PC-3 (cell line): ENCODE results near the gene ZNF544. TPM values are rescaled to one million over a fixed set of nuclear protein-coding genes. Genes with fewer than 3 reads are reported as not detected.

Experiments
- ATAC-seq: fragments of 200-7000 bp; cut with Tn5 transposase; 2 replicates; pipeline ENCODE4 v1.9.1; 2020; ENCODE audit warnings: mild to moderate bottlenecking, moderate library complexity
- BruUV-seq: library from RNA; stranded (reverse); fragments of 400-500 nt; replicated peaks from 2 replicates; lab custom pipeline; 2021; lab: Mats Ljungman, UMichigan
- CTCF ChIA-PET: fragments of 300-600 bp; sonication (Branson Sonifier 250); formaldehyde crosslinking; loops from one replicate; lab custom pipeline; 2022; ENCODE audit warnings: antibody characterized with exemption; lab: Charles Lee
- POLR2A ChIA-PET: fragments of 300-600 bp; sonication (Branson Sonifier 250); formaldehyde crosslinking; loops from one replicate; lab custom pipeline; 2022; ENCODE audit warnings: antibody characterized with exemption; ENCODE audit not compliant: unreplicated experiment; lab: Charles Lee
- DNase-seq: peaks from one replicate; pipeline ENCODE4 v3.0.0-alpha.2; 2015
- H2AFZ ChIP-seq: fragments of 300-600 bp; sonication (generic); 2 replicates; pipeline ENCODE4 v1.6.0; 2016; ENCODE audit warnings: antibody characterized with exemption, low read length
- H3F3A ChIP-seq: fragments of 300-600 bp; sonication (generic); one replicate; pipeline ENCODE4 v1.6.0; 2017; ENCODE audit warnings: antibody characterized with exemption, low read length, control low read depth, mild to moderate bottlenecking; ENCODE audit not compliant: unreplicated experiment
- H3K27ac ChIP-seq: fragments of 300-600 bp; sonication (generic); 2 replicates; pipeline ENCODE4 v1.5.1; 2016; ENCODE audit warnings: mild to moderate bottlenecking, low read length
- H3K27me3 ChIP-seq: fragments of 300-600 bp; sonication (generic); 2 replicates; pipeline ENCODE4 v1.6.1; 2016; ENCODE audit warnings: low read length, mixed read lengths
- H3K36me3 ChIP-seq: fragments of 300-600 bp; sonication (generic); 2 replicates; pipeline ENCODE4 v1.6.1; 2016; ENCODE audit warnings: low read depth, mixed run types, low read length, mixed read lengths
- H3K4me1 ChIP-seq: fragments of 300-600 bp; sonication (generic); 2 replicates; pipeline ENCODE4 v1.5.1; 2016; ENCODE audit warnings: low read length; ENCODE audit not compliant: insufficient read depth
- H3K4me2 ChIP-seq: fragments of 300-600 bp; sonication (generic); 2 replicates; pipeline ENCODE4 v1.6.0; 2016; ENCODE audit warnings: low read length
- H3K4me3 ChIP-seq: fragments of 300-600 bp; sonication (generic); 2 replicates; pipeline ENCODE4 v1.5.1; 2016; ENCODE audit warnings: mild to moderate bottlenecking, low read length, mixed read lengths
- H3K79me2 ChIP-seq: fragments of 300-600 bp; sonication (generic); 2 replicates; pipeline ENCODE4 v1.6.1; 2017; ENCODE audit warnings: low read length, mixed read lengths
- H3K9ac ChIP-seq: fragments of 300-600 bp; sonication (generic); 2 replicates; pipeline ENCODE4 v1.6.0; 2016; ENCODE audit warnings: mild to moderate bottlenecking, low read length
- H3K9me2 ChIP-seq: fragments of 300-600 bp; sonication (generic); replicated peaks from 2 replicates; pipeline ENCODE4 v1.6.1; 2016; ENCODE audit warnings: mixed run types, low read length, mixed read lengths
- H3K9me3 ChIP-seq: fragments of 300-600 bp; sonication (generic); 2 replicates; pipeline ENCODE4 v1.6.1; 2016; ENCODE audit warnings: low read length, mixed read lengths
- H4K20me1 ChIP-seq: fragments of 300-600 bp; sonication (generic); 2 replicates; pipeline ENCODE4 v1.6.1; 2016; ENCODE audit warnings: low read length, mixed read lengths
- CTCF ChIP-seq: fragments of 300-600 bp; sonication (generic); conservative IDR thresholded peaks from 2 replicates; pipeline ENCODE4 v1.5.1; 2017; ENCODE audit warnings: antibody characterized with exemption, low read depth, mild to moderate bottlenecking, low read length
- EZH2 ChIP-seq: fragments of 300-600 bp; sonication (generic); IDR thresholded peaks from one replicate; pipeline ENCODE4 v1.6.1; 2017; ENCODE audit warnings: antibody characterized with exemption, mild to moderate bottlenecking, low read length; ENCODE audit not compliant: unreplicated experiment
- EZH2phosphoT487 ChIP-seq: fragments of 300-600 bp; sonication (generic); IDR thresholded peaks from 2 replicates; pipeline ENCODE4 v1.6.1; 2018; ENCODE audit warnings: mild to moderate bottlenecking, antibody characterized with exemption, low read length, borderline replicate concordance
- intact Hi-C: fragments of 100-400 bp; cut with micrococcal nuclease; formaldehyde crosslinking; loops from 2 replicates; pipeline ENCODE4 v1.9.0; 2023
- total RNA-seq: library from RNA; depleted of rRNA; stranded (reverse); fragments of >200 nt; gene quantifications from 2 replicates; pipeline ENCODE4 v1.2.3, GENCODE V29; 2014

Gene ZNF544
- total RNA-seq, 1 experiment from 2014 or later = 115 TPM

DNA sequence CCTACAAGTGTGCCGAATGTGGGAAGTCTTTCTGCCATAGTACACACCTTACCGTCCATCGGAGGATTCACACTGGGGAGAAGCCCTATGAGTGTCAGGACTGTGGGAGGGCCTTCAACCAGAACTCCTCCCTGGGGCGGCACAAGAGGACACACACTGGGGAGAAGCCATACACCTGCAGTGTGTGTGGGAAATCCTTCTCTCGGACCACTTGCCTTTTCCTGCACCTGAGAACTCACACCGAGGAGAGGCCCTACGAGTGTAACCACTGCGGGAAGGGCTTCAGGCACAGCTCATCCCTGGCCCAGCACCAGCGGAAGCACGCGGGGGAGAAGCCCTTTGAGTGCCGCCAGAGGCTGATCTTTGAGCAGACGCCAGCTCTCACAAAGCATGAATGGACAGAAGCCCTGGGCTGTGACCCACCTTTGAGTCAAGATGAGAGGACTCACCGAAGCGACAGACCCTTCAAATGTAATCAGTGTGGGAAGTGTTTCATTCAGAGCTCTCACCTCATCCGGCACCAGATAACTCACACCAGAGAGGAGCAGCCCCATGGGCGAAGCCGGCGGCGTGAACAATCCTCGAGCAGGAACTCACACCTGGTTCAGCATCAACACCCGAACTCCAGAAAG lies 66.1 kb downstream of the ZNF544 start:
- H3K27me3 ChIP-seq = no peaks in the 10 kb centered on the region
- H3K79me2 ChIP-seq = no peaks in the 10 kb centered on the region
- peaks cover 86% of the 10 kb centered on the region for H3K36me3 ChIP-seq
- no peak overlapping the region for H3K4me2 ChIP-seq
- CTCF ChIA-PET = no interaction called here
- intact Hi-C loops = no loop called here
- no peaks in the 10 kb centered on the region for H3K4me1 ChIP-seq
- H3K9ac ChIP-seq = no peak overlapping the region
- no peaks in the 10 kb centered on the region for H3F3A ChIP-seq
- no TSS peak for BruUV-seq
- peaks cover 24% of the 10 kb centered on the region for H3K9me3 ChIP-seq
- no peak overlapping the region for H2AFZ ChIP-seq
- no peak overlapping the region for H3K27ac ChIP-seq
- no peak overlapping the region for H3K4me3 ChIP-seq
- TF ChIP-seq EZH2 = no peak
- no peak for TF ChIP-seq CTCF
- TF ChIP-seq EZH2phosphoT487 = no peak
- DNase-seq (no peak), ATAC-seq (no peak)
- no peaks in the 10 kb centered on the region for H3K9me2 ChIP-seq
- POLR2A ChIA-PET = no interaction called here
- H4K20me1 ChIP-seq = no peaks in the 10 kb centered on the region

DNA sequence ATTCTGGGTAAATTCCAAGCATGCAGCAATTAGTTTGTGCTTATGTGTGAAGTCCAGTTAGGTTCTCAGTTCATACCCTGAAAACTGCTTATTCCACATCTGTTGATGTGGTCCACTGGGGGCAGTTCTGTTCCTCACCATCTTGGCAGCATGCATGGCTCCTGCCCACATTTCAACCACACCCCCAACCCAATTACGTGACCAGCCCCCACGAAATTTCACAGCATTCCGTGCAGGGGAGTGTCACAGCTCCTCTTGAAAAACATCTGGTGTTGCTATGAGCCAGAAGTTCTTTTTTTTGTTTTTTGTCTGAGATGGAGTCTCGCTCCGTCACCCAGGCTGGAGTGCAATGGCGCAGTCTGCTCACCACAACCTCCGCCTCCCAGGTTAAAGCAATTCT lies 67.4 kb downstream of the ZNF544 start:
- no TSS peak for BruUV-seq
- Histone ChIP-seq H3F3A (no peaks in the 10 kb centered on the region), H3K27me3 (no peaks in the 10 kb centered on the region), H3K36me3 (peaks cover 89% of the 10 kb centered on the region), H3K9me3 (peaks cover 24% of the 10 kb centered on the region), H3K27ac (no peak overlapping the region), H2AFZ (no peak overlapping the region), H3K79me2 (no peaks in the 10 kb centered on the region), H3K9me2 (no peaks in the 10 kb centered on the region), H4K20me1 (no peaks in the 10 kb centered on the region), H3K4me3 (no peak overlapping the region), H3K9ac (no peak overlapping the region), H3K4me1 (no peaks in the 10 kb centered on the region), H3K4me2 (no peak overlapping the region)
- TF ChIP-seq EZH2 (no peak), CTCF (no peak), EZH2phosphoT487 (no peak)
- DNase-seq = no peak
- no peak for ATAC-seq
- intact Hi-C loops = no loop called here
- POLR2A ChIA-PET = no interaction called here
- CTCF ChIA-PET = no interaction called here

DNA sequence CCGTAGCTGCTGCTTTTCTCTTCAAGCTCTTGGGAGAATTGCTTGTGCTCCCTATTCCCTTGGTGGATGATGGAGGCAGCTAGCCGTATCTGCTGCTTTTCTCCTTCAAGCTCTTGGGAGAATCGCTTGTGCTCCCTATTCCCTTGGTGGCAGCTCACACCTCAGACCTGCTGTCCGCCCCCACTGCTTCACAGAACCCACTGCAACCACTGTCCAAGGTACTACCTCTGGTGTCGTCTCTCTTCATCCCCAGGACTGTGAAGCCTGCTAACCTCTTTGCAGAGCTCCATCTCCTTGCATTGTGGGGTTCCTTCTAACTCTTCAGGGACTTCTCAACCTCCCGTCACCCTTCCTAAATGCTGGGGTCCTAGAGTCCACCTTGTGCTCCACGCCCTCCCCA lies 71.9 kb downstream of the ZNF544 start:
- no peaks in the 10 kb centered on the region for H3K27me3 ChIP-seq
- ATAC-seq (no peak), DNase-seq (no peak)
- peaks cover 3% of the 10 kb centered on the region for H3K9me3 ChIP-seq
- ChIA-PET CTCF (no interaction called here), POLR2A (no interaction called here)
- H3K27ac ChIP-seq = no peak overlapping the region
- H3K4me3 ChIP-seq = no peak overlapping the region
- no peaks in the 10 kb centered on the region for H3F3A ChIP-seq
- no peak overlapping the region for H3K9ac ChIP-seq
- H4K20me1 ChIP-seq = no peaks in the 10 kb centered on the region
- peaks cover 5% of the 10 kb centered on the region for H3K4me1 ChIP-seq
- no peak for TF ChIP-seq EZH2
- TF ChIP-seq EZH2phosphoT487 = no peak
- TF ChIP-seq CTCF = no peak
- no TSS peak for BruUV-seq
- H2AFZ ChIP-seq = no peak overlapping the region
- no peak overlapping the region for H3K4me2 ChIP-seq
- peaks cover 55% of the 10 kb centered on the region for H3K36me3 ChIP-seq
- no peaks in the 10 kb centered on the region for H3K9me2 ChIP-seq
- intact Hi-C loops = no loop called here
- peaks cover 3% of the 10 kb centered on the region for H3K79me2 ChIP-seq
